HepG2 (cell line): ENCODE data around the gene GFPT2. TPM values are rescaled to one million over a fixed set of nuclear protein-coding genes. Genes with fewer than 3 reads are reported as not detected.

Experiments used
- ATAC-seq: fragments of 200-7000 bp; cut with Tn5 transposase; 3 replicates; pipeline ENCODE4 v1.9.1; 2020; ENCODE audit warnings: mild to moderate bottlenecking, moderate library complexity
- BruUV-seq: library from RNA; stranded (reverse); fragments of 400-500 nt; replicated peaks from 2 replicates; lab custom pipeline; 2021; lab: Mats Ljungman, UMichigan
- CTCF ChIA-PET: fragments of 300-600 bp; formaldehyde crosslinking; extraction: SDS; loops from one replicate; lab custom pipeline; 2021; ENCODE audit warnings: low total read pairs, inconsistent platforms, low intra/inter-chr PET ratio; lab: Yijun Ruan, JAX
- POLR2A ChIA-PET: fragments of 350-600 bp; sonication (Branson Sonifier 250); formaldehyde crosslinking; loops from one replicate; lab custom pipeline; 2020; ENCODE audit warnings: antibody characterized with exemption, inconsistent platforms; lab: Yijun Ruan, JAX
- DNase-seq: peaks from one replicate; pipeline ENCODE4 v3.0.0-alpha.2; 2015; ENCODE audit warnings: low spot score
- FAIRE-seq: peaks from 3 replicates; lab custom pipeline; 2011; peaks lifted over from hg19 to GRCh38; lab: Jason Lieb, UNC
- H2AFZ ChIP-seq: one replicate; pipeline ENCODE4 v1.6.1; 2011; ENCODE audit warnings: low read length, inconsistent platforms
- H3K27ac ChIP-seq: fragments of 300-600 bp; 3 replicates; pipeline ENCODE4 v1.8.0; 2011; ENCODE audit warnings: mixed run types, mild to moderate bottlenecking, mixed read lengths, low read length, inconsistent platforms; ENCODE audit not compliant: insufficient read depth; ENCODE audit errors: extremely low read length
- H3K27me3 ChIP-seq, 2 experiments: fragments of 200-600 bp in 1 of 2; 2 replicates in 1 of 2; 3 replicates in 1 of 2; pipeline versions ENCODE4 v1.6.0 to v1.8.0; 2011; ENCODE audit warnings: low read length in 2 of 2, mild to moderate bottlenecking in 2 of 2, moderate library complexity in 2 of 2, inconsistent platforms in 1 of 2; ENCODE audit not compliant: insufficient read depth in 2 of 2, control insufficient read depth in 1 of 2
- H3K36me3 ChIP-seq, 2 experiments: fragments of 200-600 bp in 1 of 2; replicated peaks in 1 of 2; 2 replicates in 1 of 2; 3 replicates in 1 of 2; pipeline versions ENCODE4 v1.5.1 to v1.8.0; 2011; ENCODE audit warnings: low read length in 2 of 2, inconsistent platforms in 1 of 2; ENCODE audit not compliant: insufficient read depth in 2 of 2, control insufficient read depth in 1 of 2
- H3K4me1 ChIP-seq: 2 replicates; pipeline ENCODE4 v1.5.1; 2012; ENCODE audit warnings: low read length, inconsistent platforms; ENCODE audit not compliant: insufficient read depth
- H3K4me2 ChIP-seq: 2 replicates; pipeline ENCODE4 v1.6.0; 2011; ENCODE audit warnings: low read depth, low read length, inconsistent platforms
- H3K4me3 ChIP-seq, 3 experiments: fragments of 200-600 bp in 1 of 3; sonication (generic), shearing (Covaris generic) in 1 of 3; replicated peaks in 1 of 3; 2 replicates each; pipeline ENCODE4 v1.5.1; 2011 to 2016; ENCODE audit warnings: low read length in 3 of 3, inconsistent platforms in 2 of 3, low read depth in 2 of 3, mild to moderate bottlenecking in 2 of 3, control low read depth in 1 of 3, mixed read lengths in 1 of 3; ENCODE audit not compliant: insufficient read depth in 1 of 3
- H3K79me2 ChIP-seq: one replicate; pipeline ENCODE4 v1.6.1; 2011; ENCODE audit warnings: low read length, inconsistent platforms; ENCODE audit not compliant: insufficient read depth
- H3K9ac ChIP-seq: 2 replicates; pipeline ENCODE4 v1.6.0; 2011; ENCODE audit warnings: mild to moderate bottlenecking, low read depth, low read length, inconsistent platforms; ENCODE audit not compliant: insufficient read depth
- H3K9me3 ChIP-seq: 2 replicates; pipeline ENCODE4 v1.5.1; 2012; ENCODE audit warnings: mild to moderate bottlenecking, low read length
- H4K20me1 ChIP-seq: 2 replicates; pipeline ENCODE4 v1.6.0; 2011; ENCODE audit warnings: inconsistent platforms, mild to moderate bottlenecking, low read length, moderate library complexity; ENCODE audit not compliant: insufficient read depth
- PITX1 ChIP-seq: sonication (generic); formaldehyde crosslinking; IDR thresholded peaks from 2 replicates; pipeline ENCODE4 v1.5.1; 2020; ENCODE audit warnings: mild to moderate bottlenecking, missing genetic modification reagents
- RFX3 ChIP-seq: IDR thresholded peaks from 2 replicates; pipeline ENCODE4 v1.6.1; 2016; ENCODE audit warnings: missing biosample characterization, missing genetic modification reagents
- ZFP41 ChIP-seq: sonication (generic); formaldehyde crosslinking; IDR thresholded peaks from 2 replicates; pipeline ENCODE4 v1.4.0; 2020; ENCODE audit warnings: mild to moderate bottlenecking, missing genetic modification reagents, borderline replicate concordance
- ZNF460 ChIP-seq: sonication (generic); formaldehyde crosslinking; IDR thresholded peaks from 2 replicates; pipeline ENCODE4 v1.5.1; 2020; ENCODE audit warnings: missing genetic modification reagents, mild to moderate bottlenecking, borderline replicate concordance
- ZNF550 ChIP-seq: sonication (generic); formaldehyde crosslinking; IDR thresholded peaks from 2 replicates; pipeline ENCODE4 v1.4.0; 2020; ENCODE audit warnings: mild to moderate bottlenecking, missing genetic modification reagents, borderline replicate concordance
- WGBS: methylation state at CpG from one replicate; pipeline ENCODE4 v1.1.6; 2017; ENCODE audit warnings: low lambda C conversion rate; 5-methylcytosine and 5-hydroxymethylcytosine counted together
- in situ Hi-C: cut with HindIII; loops from 2 replicates; pipeline ENCODE4 v1.10.0; 2017; ENCODE audit warnings: low pct_unique_long_range_greater_than_20kb; ENCODE audit not compliant: extremely low pct_ligation_motif_present
- intact Hi-C: fragments of 100-400 bp; cut with micrococcal nuclease; formaldehyde crosslinking; loops from one replicate; pipeline ENCODE4 v1.10.0; 2022; ENCODE audit not compliant: unreplicated experiment
- polyA plus RNA-seq, 8 experiments: library from polyadenylated mRNA; depleted of rRNA in 3 of 8; stranded (reverse) in 7 of 8; unstranded in 1 of 8; fragments of >200 nt; fragmentation: Illumina TruSeq in 4 of 8; extraction: Trizol in 4 of 8; gene quantifications; 2 replicates each; pipeline versions ENCODE4 v1.2.1 to v1.2.3, GENCODE V29; 2011 to 2016; ENCODE audit warnings: low read depth in 4 of 8, missing spikeins in 1 of 8, mixed read lengths in 1 of 8; ENCODE audit not compliant: insufficient read depth in 1 of 8
- total RNA-seq, 5 experiments: library from RNA; depleted of rRNA; stranded (reverse); fragments of >200 nt; fragmentation: Illumina TruSeq; extraction: Trizol; gene quantifications; 2 replicates each; pipeline ENCODE4 v1.2.3, GENCODE V29; 2016; ENCODE audit warnings: low read depth in 1 of 5
- TF ChIP-seq, protein P1 (sequence below): sonication (generic); formaldehyde crosslinking; IDR thresholded peaks from 2 replicates; pipeline ENCODE4 v1.8.0; 2022; ENCODE audit warnings: missing genetic modification reagents, mild to moderate bottlenecking, moderate library complexity, borderline replicate concordance
- TF ChIP-seq, protein P2 (sequence below): IDR thresholded peaks from 2 replicates; pipeline ENCODE4 v1.6.1; 2016; ENCODE audit warnings: missing compliant biosample characterization, missing genetic modification reagents, borderline replicate concordance

GFPT2 gene
- total and polyA plus RNA-seq, 2 of the 13 experiments (the other 11 are each of a cell fraction or from before 2014, with no cell fraction given): 0.18 TPM

DNA sequence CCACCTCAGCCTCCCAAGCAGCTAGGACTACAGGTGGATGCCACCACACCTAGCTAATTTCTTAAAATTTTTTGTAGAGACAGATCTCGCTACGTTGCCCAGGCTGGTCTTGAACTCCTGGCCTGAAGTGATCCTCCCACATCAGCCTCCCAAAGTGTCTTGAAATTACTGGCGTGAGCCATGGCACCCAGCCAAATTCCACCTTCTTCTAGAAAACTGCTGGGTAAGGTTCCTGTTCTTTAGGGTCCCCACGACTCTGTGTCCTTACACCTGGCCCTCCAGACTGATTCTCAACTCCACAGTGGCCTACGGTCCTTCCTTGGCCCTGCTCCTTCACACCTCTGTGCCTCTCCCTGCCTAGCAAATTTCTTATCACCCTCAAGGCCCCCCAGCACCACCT lies 63.2 kb downstream of the GFPT2 start:
- FAIRE-seq: no peak

DNA sequence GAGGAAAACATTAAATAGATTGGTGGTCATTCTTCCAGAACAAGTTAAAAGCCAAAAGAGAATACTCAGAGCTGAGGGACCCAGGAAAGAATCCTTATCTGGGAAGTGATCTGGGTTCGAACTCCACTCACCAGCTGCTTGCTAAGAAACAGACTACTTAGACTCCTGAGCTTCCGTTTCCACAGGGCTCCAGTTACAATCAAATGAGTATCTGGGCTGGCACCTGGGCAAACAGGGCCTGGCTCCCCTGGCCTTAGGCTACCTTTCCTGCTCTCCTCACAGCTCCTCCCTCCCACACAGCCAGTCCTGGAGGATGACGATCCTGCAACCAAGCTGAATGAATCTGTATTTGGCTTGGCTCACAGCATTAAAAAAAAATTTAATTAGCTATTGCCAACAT lies 63.7 kb downstream of the GFPT2 start:
- ChIA-PET CTCF (no interaction called here), POLR2A (no interaction called here)
- intact Hi-C loops (no loop called here), in situ Hi-C loops (no loop called here)
- ATAC-seq (no peak), DNase-seq (no peak), FAIRE-seq (no peak)
- BruUV-seq: no TSS peak
- Histone ChIP-seq H3K4me3 (no peak overlapping the region), H3K79me2 (peaks cover 34% of the 10 kb centered on the region), H3K9ac (0 out of 2 replicates have a peak overlapping the region, but pooled peaks have one; percentile 21), H3K36me3 (peaks cover 0 to 7% of the 10 kb centered on the region in 2 experiments; a peak in 1 of 5 replicates), H3K27ac (no peak overlapping the region), H3K4me2 (no peak overlapping the region; the same call in 1 of the 2 replicates), H2AFZ (no peak overlapping the region), H3K9me3 (no peaks in the 10 kb centered on the region), H3K27me3 (no peaks in the 10 kb centered on the region), H3K4me1 (peaks cover 54% of the 10 kb centered on the region), H4K20me1 (peaks cover 11% of the 10 kb centered on the region)
- TF ChIP-seq, protein P1, sequence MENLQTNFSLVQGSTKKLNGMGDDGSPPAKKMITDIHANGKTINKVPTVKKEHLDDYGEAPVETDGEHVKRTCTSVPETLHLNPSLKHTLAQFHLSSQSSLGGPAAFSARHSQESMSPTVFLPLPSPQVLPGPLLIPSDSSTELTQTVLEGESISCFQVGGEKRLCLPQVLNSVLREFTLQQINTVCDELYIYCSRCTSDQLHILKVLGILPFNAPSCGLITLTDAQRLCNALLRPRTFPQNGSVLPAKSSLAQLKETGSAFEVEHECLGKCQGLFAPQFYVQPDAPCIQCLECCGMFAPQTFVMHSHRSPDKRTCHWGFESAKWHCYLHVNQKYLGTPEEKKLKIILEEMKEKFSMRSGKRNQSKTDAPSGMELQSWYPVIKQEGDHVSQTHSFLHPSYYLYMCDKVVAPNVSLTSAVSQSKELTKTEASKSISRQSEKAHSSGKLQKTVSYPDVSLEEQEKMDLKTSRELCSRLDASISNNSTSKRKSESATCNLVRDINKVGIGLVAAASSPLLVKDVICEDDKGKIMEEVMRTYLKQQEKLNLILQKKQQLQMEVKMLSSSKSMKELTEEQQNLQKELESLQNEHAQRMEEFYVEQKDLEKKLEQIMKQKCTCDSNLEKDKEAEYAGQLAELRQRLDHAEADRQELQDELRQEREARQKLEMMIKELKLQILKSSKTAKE (CRISPR knock-in tag): no peak
- TF ChIP-seq, protein P2, sequence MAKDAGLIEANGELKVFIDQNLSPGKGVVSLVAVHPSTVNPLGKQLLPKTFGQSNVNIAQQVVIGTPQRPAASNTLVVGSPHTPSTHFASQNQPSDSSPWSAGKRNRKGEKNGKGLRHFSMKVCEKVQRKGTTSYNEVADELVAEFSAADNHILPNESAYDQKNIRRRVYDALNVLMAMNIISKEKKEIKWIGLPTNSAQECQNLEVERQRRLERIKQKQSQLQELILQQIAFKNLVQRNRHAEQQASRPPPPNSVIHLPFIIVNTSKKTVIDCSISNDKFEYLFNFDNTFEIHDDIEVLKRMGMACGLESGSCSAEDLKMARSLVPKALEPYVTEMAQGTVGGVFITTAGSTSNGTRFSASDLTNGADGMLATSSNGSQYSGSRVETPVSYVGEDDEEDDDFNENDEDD: no peak
- no peak for TF ChIP-seq PITX1 (CRISPR knock-in tag)
- no peak for TF ChIP-seq RFX3 (CRISPR knock-in tag)
- no peak for TF ChIP-seq ZFP41 (CRISPR knock-in tag)
- 73% methylated on average over 3 of the region's 3 CpGs for WGBS

More for the DNA sequence above, 63.2 kb downstream of the GFPT2 start:
- Histone ChIP-seq H3K9ac (no peak overlapping the region), H3K27me3 (no peaks in the 10 kb centered on the region), H4K20me1 (peaks cover 11% of the 10 kb centered on the region), H3K4me2 (peak overlapping the region; percentile 93), H3K36me3 (peaks cover 0 to 7% of the 10 kb centered on the region in 2 experiments; a peak in 1 of 5 replicates), H3K27ac (no peak overlapping the region), H3K9me3 (no peaks in the 10 kb centered on the region), H3K4me1 (peaks cover 54% of the 10 kb centered on the region), H2AFZ (no peak overlapping the region), H3K4me3 (no peak overlapping the region), H3K79me2 (peaks cover 30% of the 10 kb centered on the region)
- TF ChIP-seq ZNF460 (0 out of 2 replicates have a peak, but pooled peaks have one; percentile 19), ZNF550 (CRISPR knock-in tag) (no peak)
- 98% methylated on average over 5 of the region's 5 CpGs for WGBS
- ChIA-PET CTCF (no interaction called here), POLR2A (no interaction called here)
- BruUV-seq: no TSS peak
- intact Hi-C loops: loop anchor here (10.0 kb wide), 2 partner anchors 85 to 185 kb away; partner anchors contain the start of gene RASGEF1C
- in situ Hi-C loops: loop anchor here (5.0 to 10.0 kb wide), 2 partner anchors 37 to 185 kb away; no protein-coding TSS in a partner anchor
- ATAC-seq: no peak
- DNase-seq: no peak
